Hepatic stellate cell (primary cell): ENCODE data around the gene DOCK8.

Experiments
- DNase-seq: peaks from one replicate; pipeline ENCODE4 v3.0.0; 2011; ENCODE audit warnings: low spot score

Gene DOCK8

GRCh38 chr9:414595-414994 is 199.9 kb downstream of the DOCK8 start:
- DNase-seq, result no peak

DNA sequence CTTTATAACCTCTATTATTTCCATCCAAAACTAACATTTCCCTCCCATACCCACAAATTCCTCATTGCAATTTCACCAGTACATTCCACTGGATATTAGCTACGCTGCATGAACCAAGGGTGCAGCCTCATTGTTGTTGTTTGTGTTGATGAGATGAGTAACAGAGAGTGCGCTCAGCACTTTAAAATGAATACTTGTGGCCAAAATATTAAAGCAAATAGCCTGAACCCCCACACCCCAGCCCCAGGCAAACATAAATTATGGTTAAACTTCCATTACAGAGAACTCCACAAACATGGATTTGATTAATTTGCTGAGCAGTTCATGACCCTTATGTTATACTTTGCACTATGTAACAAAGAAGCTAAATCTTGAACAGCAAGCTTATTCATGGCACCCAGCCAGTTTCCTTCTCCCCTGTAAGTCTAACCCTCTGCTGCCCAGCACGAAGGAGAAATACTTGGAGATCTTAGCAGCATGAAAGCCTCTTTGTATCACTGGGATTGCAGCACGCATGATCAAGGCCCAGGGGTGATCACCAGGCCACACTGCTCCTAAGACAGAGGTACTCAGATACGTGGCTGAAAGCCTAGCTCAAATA is 205.0 kb downstream of the DOCK8 start:
- DNase-seq, result no peak

DNA sequence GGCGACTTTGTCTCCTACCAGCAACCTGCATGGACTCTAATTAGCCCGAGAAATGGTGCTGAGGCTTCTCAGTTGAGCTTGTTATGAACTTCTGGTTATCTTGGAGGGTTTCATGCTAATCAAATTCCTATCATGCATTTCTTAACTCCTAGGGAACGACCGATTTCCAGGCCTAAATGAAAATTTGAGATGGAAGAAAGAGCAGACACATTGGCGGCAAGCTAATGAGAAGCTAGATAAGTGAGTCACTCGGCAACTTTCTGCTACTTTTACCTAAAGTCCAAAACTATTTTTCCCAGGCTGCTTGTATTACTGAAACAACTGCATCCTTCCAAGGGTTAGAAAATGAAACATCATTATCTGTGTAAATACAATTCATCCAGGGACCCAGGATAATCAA is 207.2 kb downstream of the DOCK8 start:
- no peak for DNase-seq

DNA sequence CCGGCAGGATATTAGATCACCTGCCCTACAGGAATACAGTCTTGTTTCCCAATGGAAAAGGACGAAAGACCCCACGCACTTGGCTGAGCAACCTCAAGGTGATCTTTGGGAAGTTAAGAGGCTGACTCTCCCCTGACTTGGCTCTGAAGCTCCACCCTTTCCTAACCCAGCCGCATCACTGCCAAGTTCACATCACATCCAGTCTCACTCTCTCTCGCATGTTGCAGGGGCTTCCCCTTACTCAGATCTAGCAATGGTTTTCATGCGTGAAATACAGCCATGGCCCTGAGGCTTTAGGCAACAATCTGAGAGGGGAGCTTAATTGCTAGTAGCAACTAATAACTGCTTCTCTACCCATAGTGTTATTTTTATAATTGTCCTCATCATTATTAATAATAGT is 211.6 kb downstream of the DOCK8 start:
- DNase-seq, result no peak

DNA sequence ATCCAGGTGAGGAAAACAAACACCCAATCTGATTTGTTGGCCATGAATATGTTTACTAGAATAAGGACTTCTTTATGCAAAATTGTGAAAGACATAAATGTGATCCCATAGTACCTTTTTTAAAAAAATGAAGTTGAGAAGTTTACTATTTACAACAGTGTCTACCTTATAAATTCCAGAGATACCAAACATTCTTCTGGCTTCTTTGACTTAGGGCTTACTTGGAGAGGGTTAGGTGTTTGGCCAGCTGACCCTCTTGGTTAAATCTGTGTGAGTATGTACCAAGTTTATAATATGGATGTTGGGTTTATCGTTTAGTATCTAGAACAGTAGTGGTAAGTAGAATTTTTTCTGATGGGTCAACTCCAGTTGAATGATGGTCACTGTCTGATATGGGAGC is 212.3 kb downstream of the DOCK8 start:
- no peak for DNase-seq

GRCh38 chr9:431701-432100 is 217.0 kb downstream of the DOCK8 start:
- DNase-seq, result no peak

DNA sequence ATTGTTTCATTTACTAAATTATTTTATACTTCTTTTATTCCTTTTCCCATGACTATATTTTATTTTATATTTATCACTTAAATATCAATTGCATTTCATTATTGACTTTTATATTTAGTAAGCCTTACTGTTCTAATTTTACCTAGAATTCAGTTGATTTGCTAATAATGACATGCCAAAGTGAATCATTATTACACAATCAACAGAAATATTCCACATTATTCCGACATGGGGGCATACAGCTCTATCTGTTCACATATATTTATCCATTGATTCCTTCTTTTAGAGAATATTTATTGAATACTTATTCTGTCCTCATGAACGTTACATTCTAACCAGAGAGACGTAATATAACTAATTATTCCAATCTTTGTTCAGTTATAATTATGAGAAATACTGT is 221.8 kb downstream of the DOCK8 start:
- no peak for DNase-seq

DNA sequence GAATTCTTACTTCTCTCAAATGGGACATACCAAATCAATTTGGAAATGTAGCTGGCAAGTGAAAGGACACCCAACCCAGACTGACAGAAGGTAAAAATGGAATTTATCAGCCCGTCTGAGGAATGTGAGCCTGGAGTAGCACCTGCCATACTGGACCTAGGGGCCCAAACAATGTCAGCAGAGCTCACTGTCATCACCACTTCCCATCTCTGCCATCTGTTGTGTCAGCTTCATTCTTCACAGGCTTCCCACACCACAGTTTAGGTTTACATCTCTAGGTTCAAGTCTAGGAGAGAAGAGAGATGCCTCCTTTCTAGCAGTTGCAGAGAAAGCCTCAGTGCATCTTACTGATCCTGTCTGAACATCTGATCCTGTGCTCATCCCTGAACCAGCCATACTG is 222.4 kb downstream of the DOCK8 start:
- no peak for DNase-seq

DNA sequence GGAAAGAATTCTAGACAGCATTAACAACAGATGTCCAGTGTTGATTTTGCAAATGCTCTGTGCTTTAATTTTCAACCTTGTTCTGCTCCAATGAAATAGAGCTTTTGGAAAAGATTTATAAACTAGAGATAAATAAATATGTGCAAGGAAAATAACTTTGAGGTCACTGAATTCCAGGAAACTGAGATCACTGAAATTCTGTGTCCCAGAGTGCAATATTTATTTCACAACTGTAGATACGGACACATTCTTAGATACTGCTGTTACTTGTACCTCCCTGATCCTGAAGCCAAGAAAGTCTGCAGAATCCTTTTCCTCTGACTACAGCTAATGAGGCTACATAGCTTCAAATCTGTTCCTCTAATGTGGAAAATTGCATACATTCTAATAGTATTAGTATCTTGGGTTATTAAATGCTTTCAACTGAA is 222.9 kb downstream of the DOCK8 start:
- DNase-seq, result no peak

DNA sequence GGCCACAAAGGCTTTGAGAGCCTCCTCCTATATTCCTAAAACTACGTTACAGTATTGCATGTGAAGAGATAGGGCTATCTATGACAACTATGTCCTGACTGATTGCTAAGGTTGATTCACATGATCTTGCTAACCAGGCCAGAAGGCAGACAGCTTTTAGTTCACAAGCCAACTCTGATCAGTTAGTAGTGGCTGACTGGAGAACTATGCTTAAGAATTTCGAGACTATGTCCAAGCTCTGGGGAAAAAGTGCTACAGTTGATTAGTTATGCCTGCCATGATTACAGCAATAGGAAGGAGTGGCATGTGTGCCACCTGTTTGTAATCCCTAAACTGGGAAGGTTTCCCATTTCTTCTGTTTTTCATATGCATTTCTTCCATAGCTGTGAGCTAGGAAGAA is 223.4 kb downstream of the DOCK8 start:
- no peak for DNase-seq

GRCh38 chr9:438961-439768 is 224.5 kb downstream of the DOCK8 start:
- no peak for DNase-seq

GRCh38 chr9:441126-441525 is 226.5 kb downstream of the DOCK8 start:
- DNase-seq, result no peak

- DNase-seq, result no peak
Measured at GRCh38 chr9:444528-444927, 229.9 kb downstream of the DOCK8 start.

GRCh38 chr9:445033-445432 is 230.4 kb downstream of the DOCK8 start:
- no peak for DNase-seq

- DNase-seq, result no peak
Measured at GRCh38 chr9:446074-446699, 231.5 kb downstream of the DOCK8 start.

- no peak for DNase-seq
Measured at GRCh38 chr9:447230-448025, 232.8 kb downstream of the DOCK8 start.

DNA sequence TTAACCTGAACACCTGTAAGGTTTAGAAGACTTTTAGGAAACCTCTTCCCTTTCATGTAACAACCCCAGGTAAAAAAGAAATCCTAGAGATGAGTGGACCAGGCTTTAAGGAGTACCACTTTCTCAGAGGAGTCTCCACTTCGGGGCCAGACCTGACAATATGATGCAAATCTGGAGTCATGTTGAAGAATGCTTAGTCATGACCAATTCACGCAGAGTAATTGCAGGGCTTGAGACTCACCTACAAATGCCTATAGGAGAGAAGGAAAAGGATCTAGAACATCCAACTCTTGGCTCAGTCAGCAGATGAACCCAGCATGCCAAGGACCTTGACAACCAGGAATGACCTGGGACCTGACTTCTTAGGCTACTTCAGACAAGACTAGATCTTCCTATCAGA is 235.4 kb downstream of the DOCK8 start:
- DNase-seq, result no peak

- DNase-seq, result no peak
Measured at GRCh38 chr9:450561-450960, 235.9 kb downstream of the DOCK8 start.

DNA sequence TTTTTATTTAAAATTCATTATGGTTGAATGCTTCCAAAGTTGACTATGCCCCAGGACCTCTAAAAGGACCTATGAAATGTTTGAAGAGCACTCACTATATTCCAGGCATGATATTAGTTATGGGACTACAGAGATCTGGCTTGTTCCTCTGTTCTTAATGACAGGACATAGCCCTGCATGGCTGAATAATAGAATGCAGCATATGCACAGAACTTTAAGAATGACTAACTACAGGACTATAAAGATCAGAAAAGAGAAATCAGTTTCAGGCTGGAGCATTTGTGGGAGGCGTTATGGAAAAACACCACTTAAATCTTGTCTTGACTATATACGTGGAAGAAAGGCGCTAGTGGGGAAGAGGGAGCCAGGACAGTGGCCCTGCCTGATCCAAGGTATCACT is 239.2 kb downstream of the DOCK8 start:
- DNase-seq, result no peak

GRCh38 chr9:456365-456764 is 241.7 kb downstream of the DOCK8 start:
- no peak for DNase-seq

- no peak for DNase-seq
Measured at GRCh38 chr9:458590-458989, 243.9 kb downstream of the DOCK8 start.
